Measurements from ENCODE around the gene DHRSX. TPM values are rescaled to one million over a fixed set of nuclear protein-coding genes. Genes with fewer than 3 reads are reported as not detected.

Gene DHRSX
- total and polyA plus RNA-seq, 2 donors from 2014 or later: 26.4 to 30.0 TPM

DNA sequence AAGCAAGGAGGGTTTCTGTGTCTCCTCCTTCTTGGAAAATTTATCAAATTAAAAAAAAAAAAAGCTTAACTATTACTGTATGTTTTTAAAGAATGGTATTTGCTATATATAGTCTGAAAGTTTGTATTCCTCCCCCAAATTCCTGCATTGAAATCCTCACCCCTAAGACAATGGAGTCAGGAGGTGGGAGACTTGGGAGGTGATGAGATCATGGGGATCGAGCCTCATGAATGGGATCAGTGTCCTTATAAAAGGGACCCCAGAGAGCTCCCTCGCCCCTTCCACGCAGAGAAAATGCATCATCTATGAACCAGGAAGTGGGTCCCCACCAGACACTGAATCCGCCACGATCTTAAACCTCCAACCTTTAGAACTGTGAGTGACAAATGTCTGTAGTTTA lies 50.1 kb downstream of the DHRSX start:
- Histone ChIP-seq H3K27ac (ENCODE audit: low read depth in 2 of 2, low read length in 2 of 2) (no peak overlapping the region), H3K4me3 (ENCODE audit: low read length in 3 of 3) (no peak overlapping the region), H3K9me3 (ENCODE audit: control insufficient read depth in 2 of 3, insufficient read depth in 1 of 3, low read length in 3 of 3) (no peaks in the 10 kb centered on the region), H3K9ac (ENCODE audit: low read length in 3 of 3) (no peak overlapping the region), H3K4me1 (ENCODE audit: control insufficient read depth in 2 of 3, insufficient read depth in 2 of 3, low read depth in 1 of 3, low read length in 3 of 3) (peaks cover 0 to 5% (median 0%) of the 10 kb centered on the region in 3 donors), H3K27me3 (ENCODE audit: control insufficient read depth, insufficient read depth, low read length) (no peaks in the 10 kb centered on the region), H3K36me3 (ENCODE audit: control insufficient read depth in 2 of 3, insufficient read depth in 3 of 3, low read length in 3 of 3) (no peaks in the 10 kb centered on the region)
- FAIRE-seq (no peak), DNase-seq (no peak)
- intact Hi-C loops (cut with DNase I): no loop called here
- TF ChIP-seq, protein P1, sequence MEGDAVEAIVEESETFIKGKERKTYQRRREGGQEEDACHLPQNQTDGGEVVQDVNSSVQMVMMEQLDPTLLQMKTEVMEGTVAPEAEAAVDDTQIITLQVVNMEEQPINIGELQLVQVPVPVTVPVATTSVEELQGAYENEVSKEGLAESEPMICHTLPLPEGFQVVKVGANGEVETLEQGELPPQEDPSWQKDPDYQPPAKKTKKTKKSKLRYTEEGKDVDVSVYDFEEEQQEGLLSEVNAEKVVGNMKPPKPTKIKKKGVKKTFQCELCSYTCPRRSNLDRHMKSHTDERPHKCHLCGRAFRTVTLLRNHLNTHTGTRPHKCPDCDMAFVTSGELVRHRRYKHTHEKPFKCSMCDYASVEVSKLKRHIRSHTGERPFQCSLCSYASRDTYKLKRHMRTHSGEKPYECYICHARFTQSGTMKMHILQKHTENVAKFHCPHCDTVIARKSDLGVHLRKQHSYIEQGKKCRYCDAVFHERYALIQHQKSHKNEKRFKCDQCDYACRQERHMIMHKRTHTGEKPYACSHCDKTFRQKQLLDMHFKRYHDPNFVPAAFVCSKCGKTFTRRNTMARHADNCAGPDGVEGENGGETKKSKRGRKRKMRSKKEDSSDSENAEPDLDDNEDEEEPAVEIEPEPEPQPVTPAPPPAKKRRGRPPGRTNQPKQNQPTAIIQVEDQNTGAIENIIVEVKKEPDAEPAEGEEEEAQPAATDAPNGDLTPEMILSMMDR (IDR thresholded peaks at IDR 0.05; ENCODE audit: borderline replicate concordance, extremely low read depth, insufficient read depth): no peak

DNA sequence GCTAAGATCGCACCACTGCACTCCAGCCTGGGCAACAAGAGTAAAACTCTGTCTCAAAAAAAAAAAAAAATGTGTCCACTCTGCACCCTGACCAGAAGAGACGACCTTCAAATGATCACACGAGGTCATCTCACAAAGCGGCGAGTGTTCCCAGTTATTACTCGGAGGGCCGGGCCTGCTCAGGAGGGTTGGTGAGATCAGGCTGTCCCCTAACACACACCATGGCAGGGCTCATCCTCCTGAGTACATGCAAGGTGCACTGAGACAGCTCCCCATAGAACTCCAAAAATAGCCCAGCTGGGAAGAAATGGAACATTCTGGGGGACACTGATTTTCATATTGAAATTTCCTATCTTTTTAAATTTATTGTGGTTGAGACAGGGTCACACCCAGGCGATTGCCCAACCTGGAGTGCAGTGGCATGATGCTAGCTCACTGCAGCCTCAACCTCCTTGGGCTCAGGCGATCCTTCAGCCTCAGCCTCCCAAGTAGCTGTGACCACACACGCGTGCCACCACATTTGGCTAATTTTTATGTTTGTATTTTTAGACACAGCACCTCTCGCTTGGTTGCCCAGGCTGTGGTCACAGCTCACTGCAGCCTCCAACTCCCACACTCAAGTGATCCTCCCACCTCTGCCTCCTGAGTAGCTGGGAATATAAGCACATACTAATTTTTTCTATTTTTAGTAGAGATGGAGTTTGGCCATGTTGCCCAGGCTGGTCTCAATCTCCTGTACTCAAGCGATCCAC lies 51.5 kb downstream of the DHRSX start:
- Histone ChIP-seq H3K9me3 (ENCODE audit: control insufficient read depth in 2 of 3, insufficient read depth in 1 of 3, low read length in 3 of 3) (no peaks in the 10 kb centered on the region), H3K27me3 (ENCODE audit: control insufficient read depth, insufficient read depth, low read length) (no peaks in the 10 kb centered on the region), H3K9ac (ENCODE audit: low read length in 3 of 3) (no peak overlapping the region), H3K4me3 (ENCODE audit: low read length in 3 of 3) (no peak overlapping the region), H3K4me1 (ENCODE audit: control insufficient read depth in 2 of 3, insufficient read depth in 2 of 3, low read depth in 1 of 3, low read length in 3 of 3) (peaks cover 0 to 5% (median 0%) of the 10 kb centered on the region in 3 donors), H3K36me3 (ENCODE audit: control insufficient read depth in 2 of 3, insufficient read depth in 3 of 3, low read length in 3 of 3) (no peaks in the 10 kb centered on the region), H3K27ac (ENCODE audit: low read depth in 2 of 2, low read length in 2 of 2) (no peak overlapping the region)
- intact Hi-C loops (cut with DNase I): no loop called here
- DNase-seq (peak in 1 of 5 donors; percentile 13), FAIRE-seq (no peak)
- TF ChIP-seq, protein P1 (IDR thresholded peaks at IDR 0.05; ENCODE audit: borderline replicate concordance, extremely low read depth, insufficient read depth): no peak

DNA sequence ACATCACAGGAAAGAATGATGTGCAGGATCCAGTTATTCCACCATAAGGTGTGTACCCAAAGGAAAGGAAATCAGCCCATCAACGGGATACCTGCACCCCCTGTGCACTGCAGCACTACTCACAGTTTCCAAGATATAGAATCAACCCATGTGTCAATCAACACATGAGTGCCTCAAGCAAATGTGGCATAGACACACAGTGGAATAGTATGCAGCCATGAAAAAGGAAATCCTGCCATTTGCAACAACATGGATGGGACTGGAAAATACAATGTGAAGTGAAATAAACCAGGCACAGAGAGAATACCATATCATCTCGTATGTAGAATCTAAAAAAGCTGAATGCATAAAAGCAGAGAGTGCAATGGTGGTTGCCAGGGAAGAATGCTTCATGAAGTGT lies 53.3 kb downstream of the DHRSX start:
- TF ChIP-seq, protein P1 (IDR thresholded peaks at IDR 0.05; ENCODE audit: borderline replicate concordance, extremely low read depth, insufficient read depth): no peak
- H3K4me1 ChIP-seq (ENCODE audit: control insufficient read depth in 2 of 3, insufficient read depth in 2 of 3, low read depth in 1 of 3, low read length in 3 of 3): peaks cover 0 to 5% (median 0%) of the 10 kb centered on the region in 3 donors
- DNase-seq: no peak
- no peaks in the 10 kb centered on the region for H3K27me3 ChIP-seq (ENCODE audit: control insufficient read depth, insufficient read depth, low read length)
- no peak for FAIRE-seq
- H3K9ac ChIP-seq (ENCODE audit: low read length in 3 of 3): no peak overlapping the region
- no peaks in the 10 kb centered on the region for H3K9me3 ChIP-seq (ENCODE audit: control insufficient read depth in 2 of 3, insufficient read depth in 1 of 3, low read length in 3 of 3)
- H3K4me3 ChIP-seq (ENCODE audit: low read length in 3 of 3): no peak overlapping the region
- no peaks in the 10 kb centered on the region for H3K36me3 ChIP-seq (ENCODE audit: control insufficient read depth in 2 of 3, insufficient read depth in 3 of 3, low read length in 3 of 3)
- intact Hi-C loops (cut with DNase I): no loop called here
- no peak overlapping the region for H3K27ac ChIP-seq (ENCODE audit: low read depth in 2 of 2, low read length in 2 of 2)
